ENCODE data around the gene SECISBP2. TPM values are rescaled to one million over a fixed set of nuclear protein-coding genes. Genes with fewer than 3 reads are reported as not detected.
"Not testable (repeated sequence)": the region's sequence is repeated elsewhere in the genome, so short reads cannot be mapped to it uniquely, and the experiment has no call there.

Gene SECISBP2
- 55.6 TPM for total RNA-seq
- long read RNA-seq, partial matches to known transcripts = 27 of 59 reads
- long read RNA-seq, other reads (novel, unspliced or antisense) = 27 of 59 reads

DNA sequence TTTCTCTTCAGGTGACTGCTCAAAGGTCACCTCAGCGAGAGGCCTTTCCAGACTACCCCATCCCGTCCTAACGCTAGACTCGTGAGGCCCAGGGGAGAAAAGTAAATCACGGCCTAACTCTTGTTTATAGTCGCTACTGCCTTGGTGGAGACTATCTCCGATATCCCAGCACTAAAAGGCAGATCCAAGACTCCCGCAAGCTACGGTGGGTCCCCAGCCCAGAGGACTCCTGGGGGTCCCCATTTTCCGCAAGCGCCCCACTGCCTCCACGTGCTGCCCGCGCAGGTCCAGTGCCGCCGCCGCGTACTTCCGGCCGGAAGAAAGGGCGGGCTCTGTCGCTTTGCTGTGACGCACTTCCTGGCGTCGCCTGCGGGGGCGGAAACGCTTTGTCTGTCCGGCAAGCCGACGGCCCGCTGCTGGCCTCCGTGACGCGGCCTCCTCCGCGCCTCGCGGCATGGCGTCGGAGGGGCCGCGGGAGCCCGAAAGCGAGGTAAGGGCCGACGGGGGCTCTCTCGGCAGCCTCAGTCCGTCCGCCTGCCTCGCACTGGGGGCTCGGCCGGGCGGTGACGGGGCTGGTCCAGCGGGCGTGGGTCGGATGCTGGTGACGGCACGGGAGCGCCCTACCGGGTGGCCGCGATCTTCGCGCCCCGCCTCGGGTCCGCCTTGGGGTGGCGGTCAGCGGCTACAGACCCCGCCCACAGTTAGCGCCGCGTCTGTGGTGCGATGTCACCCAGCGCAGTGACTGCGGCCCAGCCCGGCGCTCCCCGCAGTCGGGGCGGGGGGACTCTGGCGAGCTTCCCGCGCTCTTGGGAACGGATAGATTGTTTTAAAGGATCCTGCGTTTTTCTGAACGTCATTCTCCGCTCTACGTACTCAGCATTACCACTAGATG lies at the start of gene SECISBP2:
TSS of gene SECISBP2 (plus strand) at position 378 of the 892 bp plus-strand sequence. CDS start at position 455, 77 bp downstream.
- peaks cover 20% of the 10 kb centered on the region for H3K36me3 ChIP-seq
- ATAC-seq (peak; percentile 99), DNase-seq (peak; percentile 97)
- peaks cover 34% of the 10 kb centered on the region for H3K4me1 ChIP-seq
- H3K4me3 ChIP-seq = peak within 1 kb of the TSS; percentile 58
- H3K27me3 ChIP-seq (ENCODE audit: low read depth) = no peaks in the 10 kb centered on the region
- TF ChIP-seq, protein P1, sequence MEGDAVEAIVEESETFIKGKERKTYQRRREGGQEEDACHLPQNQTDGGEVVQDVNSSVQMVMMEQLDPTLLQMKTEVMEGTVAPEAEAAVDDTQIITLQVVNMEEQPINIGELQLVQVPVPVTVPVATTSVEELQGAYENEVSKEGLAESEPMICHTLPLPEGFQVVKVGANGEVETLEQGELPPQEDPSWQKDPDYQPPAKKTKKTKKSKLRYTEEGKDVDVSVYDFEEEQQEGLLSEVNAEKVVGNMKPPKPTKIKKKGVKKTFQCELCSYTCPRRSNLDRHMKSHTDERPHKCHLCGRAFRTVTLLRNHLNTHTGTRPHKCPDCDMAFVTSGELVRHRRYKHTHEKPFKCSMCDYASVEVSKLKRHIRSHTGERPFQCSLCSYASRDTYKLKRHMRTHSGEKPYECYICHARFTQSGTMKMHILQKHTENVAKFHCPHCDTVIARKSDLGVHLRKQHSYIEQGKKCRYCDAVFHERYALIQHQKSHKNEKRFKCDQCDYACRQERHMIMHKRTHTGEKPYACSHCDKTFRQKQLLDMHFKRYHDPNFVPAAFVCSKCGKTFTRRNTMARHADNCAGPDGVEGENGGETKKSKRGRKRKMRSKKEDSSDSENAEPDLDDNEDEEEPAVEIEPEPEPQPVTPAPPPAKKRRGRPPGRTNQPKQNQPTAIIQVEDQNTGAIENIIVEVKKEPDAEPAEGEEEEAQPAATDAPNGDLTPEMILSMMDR (IDR thresholded peaks at IDR 0.05) = peak; percentile 76
- peak within 1 kb of the TSS; percentile 100 for H3K27ac ChIP-seq
- no peaks in the 10 kb centered on the region for H3K9me3 ChIP-seq
- intact Hi-C loops (cut with DNase I) = no loop called here

GRCh38 chr9:89273528-89274279 lies 44.6 kb upstream of the SECISBP2 start:
- H3K4me1 ChIP-seq = no peaks in the 10 kb centered on the region
- DNase-seq (no peak), ATAC-seq (no peak)
- H3K36me3 ChIP-seq = no peaks in the 10 kb centered on the region
- no peaks in the 10 kb centered on the region for H3K27me3 ChIP-seq (ENCODE audit: low read depth)
- no peak overlapping the region for H3K4me3 ChIP-seq
- peaks cover 16% of the 10 kb centered on the region for H3K9me3 ChIP-seq
- intact Hi-C loops (cut with DNase I) = no loop called here
- H3K27ac ChIP-seq = no peak overlapping the region
- TF ChIP-seq, protein P1 (IDR thresholded peaks at IDR 0.05) = no peak

- DNase-seq (no peak), ATAC-seq (no peak)
- no peaks in the 10 kb centered on the region for H3K36me3 ChIP-seq
- H3K27me3 ChIP-seq (ENCODE audit: low read depth) = no peaks in the 10 kb centered on the region
- H3K4me1 ChIP-seq = no peaks in the 10 kb centered on the region
- no peak overlapping the region for H3K4me3 ChIP-seq
- TF ChIP-seq, protein P1 (IDR thresholded peaks at IDR 0.05) = no peak
- no peak overlapping the region for H3K27ac ChIP-seq
- intact Hi-C loops (cut with DNase I) = no loop called here
- peaks cover 16% of the 10 kb centered on the region for H3K9me3 ChIP-seq
Observed at GRCh38 chr9:89274838-89275237, 43.5 kb upstream of the SECISBP2 start.

DNA sequence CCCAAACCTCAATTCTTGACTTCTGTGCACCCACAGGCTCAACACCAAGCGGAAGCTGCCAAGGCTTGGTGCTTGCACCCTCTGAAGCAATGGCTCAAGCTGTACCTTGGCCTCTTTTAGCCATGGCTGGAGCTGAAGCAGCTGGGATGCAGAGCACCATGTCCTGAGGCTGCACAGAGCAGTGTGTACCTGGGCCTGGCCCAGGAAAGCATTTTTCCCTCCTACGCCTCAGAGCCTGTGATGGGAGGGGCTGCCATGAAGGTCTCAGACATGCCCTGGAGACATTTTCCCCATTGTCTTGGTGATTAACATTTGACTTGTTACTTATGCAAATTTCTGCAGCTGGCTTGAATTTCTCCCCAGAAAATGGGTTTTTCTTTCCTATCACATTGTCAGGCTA lies 42.3 kb upstream of the SECISBP2 start:
- DNase-seq; H3K27me3 ChIP-seq (ENCODE audit: low read depth); H3K36me3 ChIP-seq; intact Hi-C loops (cut with DNase I); H3K27ac ChIP-seq; ATAC-seq; H3K4me1 ChIP-seq; H3K4me3 ChIP-seq: not testable (repeated sequence)
- peaks cover 16% of the 10 kb centered on the region for H3K9me3 ChIP-seq

- intact Hi-C loops (cut with DNase I) = no loop called here
- H3K27me3 ChIP-seq (ENCODE audit: low read depth) = no peaks in the 10 kb centered on the region
- H3K27ac ChIP-seq = no peak overlapping the region
- H3K4me3 ChIP-seq = no peak overlapping the region
- H3K36me3 ChIP-seq = no peaks in the 10 kb centered on the region
- no peaks in the 10 kb centered on the region for H3K4me1 ChIP-seq
- ATAC-seq (peak in 1 of 2 donors; percentile 13), DNase-seq (no peak)
- TF ChIP-seq, protein P1 (IDR thresholded peaks at IDR 0.05) = no peak
- peaks cover 16% of the 10 kb centered on the region for H3K9me3 ChIP-seq
Observed at GRCh38 chr9:89277043-89277442, 41.3 kb upstream of the SECISBP2 start.

Measured in lower lobe of right lung (tissue), 2 donors.